ENCODE measurements around the gene GTSE1.

GRCh38 chr22:46250783-46251125 lies 45.9 kb upstream of the GTSE1 start:
- TF ChIP-seq, protein P1, sequence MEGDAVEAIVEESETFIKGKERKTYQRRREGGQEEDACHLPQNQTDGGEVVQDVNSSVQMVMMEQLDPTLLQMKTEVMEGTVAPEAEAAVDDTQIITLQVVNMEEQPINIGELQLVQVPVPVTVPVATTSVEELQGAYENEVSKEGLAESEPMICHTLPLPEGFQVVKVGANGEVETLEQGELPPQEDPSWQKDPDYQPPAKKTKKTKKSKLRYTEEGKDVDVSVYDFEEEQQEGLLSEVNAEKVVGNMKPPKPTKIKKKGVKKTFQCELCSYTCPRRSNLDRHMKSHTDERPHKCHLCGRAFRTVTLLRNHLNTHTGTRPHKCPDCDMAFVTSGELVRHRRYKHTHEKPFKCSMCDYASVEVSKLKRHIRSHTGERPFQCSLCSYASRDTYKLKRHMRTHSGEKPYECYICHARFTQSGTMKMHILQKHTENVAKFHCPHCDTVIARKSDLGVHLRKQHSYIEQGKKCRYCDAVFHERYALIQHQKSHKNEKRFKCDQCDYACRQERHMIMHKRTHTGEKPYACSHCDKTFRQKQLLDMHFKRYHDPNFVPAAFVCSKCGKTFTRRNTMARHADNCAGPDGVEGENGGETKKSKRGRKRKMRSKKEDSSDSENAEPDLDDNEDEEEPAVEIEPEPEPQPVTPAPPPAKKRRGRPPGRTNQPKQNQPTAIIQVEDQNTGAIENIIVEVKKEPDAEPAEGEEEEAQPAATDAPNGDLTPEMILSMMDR (IDR thresholded peaks at IDR 0.05): no peak
- no peak for TF ChIP-seq POLR2A (IDR thresholded peaks at IDR 0.05)
